Small intestine (tissue), 7 donors: ENCODE results near the gene KRTAP9-7. TPM values are rescaled to one million over a fixed set of nuclear protein-coding genes. Genes with fewer than 3 reads are reported as not detected.
A peak's percentile ranks its signal among the peaks of the same experiment; 100 is the strongest.

Experiments used
- DNase-seq, 2 donors: peaks; one replicate each; pipeline versions ENCODE4 v3.0.0 to v3.0.0-alpha.2; 2013
- FAIRE-seq: peaks from 2 replicates; lab custom pipeline; 2012; peaks lifted over from hg19 to GRCh38; lab: Jason Lieb, UNC
- H3K27ac ChIP-seq, 3 donors: one replicate each; pipeline ENCODE4 v1.5.1; 2013; ENCODE audit warnings: low read length in 2 of 3, mild to moderate bottlenecking in 2 of 3, control low read depth in 1 of 3, inconsistent platforms in 1 of 3, low read depth in 1 of 3, moderate library complexity in 1 of 3
- H3K27me3 ChIP-seq, 3 donors: one replicate each; pipeline ENCODE4 v1.6.1; 2013; ENCODE audit warnings: low read length in 3 of 3, inconsistent platforms in 1 of 3; ENCODE audit not compliant: control insufficient read depth in 3 of 3, insufficient read depth in 3 of 3
- H3K36me3 ChIP-seq, 3 donors: one replicate each; pipeline ENCODE4 v1.6.1; 2013; ENCODE audit warnings: low read length in 3 of 3, inconsistent platforms in 1 of 3, low read depth in 1 of 3, mild to moderate bottlenecking in 1 of 3, moderate library complexity in 1 of 3; ENCODE audit not compliant: control insufficient read depth in 3 of 3, insufficient read depth in 2 of 3
- H3K4me1 ChIP-seq, 3 donors: one replicate each; pipeline ENCODE4 v1.6.1; 2013; ENCODE audit warnings: low read length in 2 of 3, inconsistent platforms in 1 of 3, low read depth in 1 of 3, mild to moderate bottlenecking in 1 of 3, moderate library complexity in 1 of 3; ENCODE audit not compliant: control insufficient read depth in 3 of 3, insufficient read depth in 2 of 3
- H3K4me3 ChIP-seq, 3 donors: one replicate each; pipeline ENCODE4 v1.5.1; 2013; ENCODE audit warnings: low read length in 3 of 3, control low read depth in 1 of 3, inconsistent platforms in 1 of 3, low read depth in 1 of 3, mild to moderate bottlenecking in 1 of 3, moderate library complexity in 1 of 3
- H3K9me3 ChIP-seq, 2 donors: one replicate each; pipeline ENCODE4 v1.6.1; 2013; ENCODE audit warnings: low read depth in 1 of 2, low read length in 1 of 2; ENCODE audit not compliant: control insufficient read depth in 2 of 2, insufficient read depth in 1 of 2
- WGBS, 3 donors: extraction: QIAGEN DNeasy Blood & Tissue Kit; methylation state at CpG; one replicate each; pipeline ENCODE4 v1.1.7; 2013; 5-methylcytosine and 5-hydroxymethylcytosine counted together
- polyA plus RNA-seq, 4 donors: library from polyadenylated mRNA; stranded (reverse) in 3 of 4; unstranded in 1 of 4; fragments of 200-250 nt in 3 of 4; fragments of 120-200 nt in 1 of 4; gene quantifications; one replicate each; pipeline versions ENCODE4 v1.2.1 to v1.2.3, GENCODE V29; 2013
- donor health status: healthy with polysubstance abuse.
- donor health status: control.
- donor health status: control.
- donor health status: Bipolar disorder and iron deficiency.
- donor health status: healthy.

The KRTAP9-7 gene
- polyA plus RNA-seq, 4 donors, result not detected

DNA sequence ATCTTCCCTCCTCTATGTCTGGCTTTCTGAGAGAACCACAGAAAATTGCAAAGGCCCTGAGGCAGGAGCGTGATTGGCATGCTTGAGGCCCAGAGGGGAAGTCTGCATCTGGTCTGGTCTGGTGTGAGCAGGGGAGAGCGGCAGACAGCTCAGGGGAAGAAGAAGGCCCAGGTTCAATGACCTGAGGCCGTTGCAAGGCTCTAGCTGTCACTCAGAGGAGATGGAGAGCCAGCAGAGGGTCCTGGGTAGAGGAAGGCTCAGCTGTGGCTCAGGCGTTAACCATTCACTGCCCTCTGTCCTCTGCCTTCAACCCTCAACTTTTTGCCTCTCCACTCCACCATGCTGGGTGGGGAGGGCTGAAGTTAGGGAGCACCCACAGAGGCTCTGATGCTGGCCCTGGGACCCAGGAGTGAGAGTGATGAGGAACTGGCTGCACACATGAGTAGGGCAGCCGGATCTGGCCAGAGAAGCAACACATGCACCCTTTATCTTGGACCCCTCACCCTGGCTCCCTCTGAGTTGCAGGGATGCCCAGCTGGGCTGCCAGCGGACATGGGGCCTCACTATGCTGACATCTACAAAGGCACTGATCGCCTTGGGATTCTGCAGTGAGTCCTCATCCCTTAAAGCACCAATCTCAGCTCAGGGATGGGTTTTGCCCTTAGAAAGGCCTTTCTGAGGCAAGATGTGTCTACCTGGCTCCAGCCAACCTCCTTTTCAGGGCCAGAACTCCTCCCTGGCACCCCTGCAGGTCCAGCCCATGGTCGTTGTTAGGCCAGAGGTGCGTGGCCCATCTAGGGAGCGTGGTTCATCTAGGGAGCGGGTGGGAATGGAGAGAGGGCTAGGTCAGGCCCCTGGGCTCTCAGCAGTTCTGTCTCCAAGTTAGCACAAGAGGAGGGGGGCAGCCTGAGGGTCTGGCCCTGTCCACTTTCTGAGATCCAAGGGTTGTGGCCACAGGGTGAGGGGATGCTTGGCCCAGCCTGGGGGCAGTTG is 47.7 kb downstream of the KRTAP9-7 start:
- no peak for DNase-seq
- Histone ChIP-seq H3K4me1 (no peaks in the 10 kb centered on the region), H3K27me3 (no peaks in the 10 kb centered on the region), H3K4me3 (no peak overlapping the region), H3K27ac (no peak overlapping the region), H3K9me3 (no peaks in the 10 kb centered on the region), H3K36me3 (no peaks in the 10 kb centered on the region)
- WGBS, 3 donors, result 85 to 88% (median 88%) methylated on average over 11 of the region's 11 CpGs
- FAIRE-seq, result no peak

DNA sequence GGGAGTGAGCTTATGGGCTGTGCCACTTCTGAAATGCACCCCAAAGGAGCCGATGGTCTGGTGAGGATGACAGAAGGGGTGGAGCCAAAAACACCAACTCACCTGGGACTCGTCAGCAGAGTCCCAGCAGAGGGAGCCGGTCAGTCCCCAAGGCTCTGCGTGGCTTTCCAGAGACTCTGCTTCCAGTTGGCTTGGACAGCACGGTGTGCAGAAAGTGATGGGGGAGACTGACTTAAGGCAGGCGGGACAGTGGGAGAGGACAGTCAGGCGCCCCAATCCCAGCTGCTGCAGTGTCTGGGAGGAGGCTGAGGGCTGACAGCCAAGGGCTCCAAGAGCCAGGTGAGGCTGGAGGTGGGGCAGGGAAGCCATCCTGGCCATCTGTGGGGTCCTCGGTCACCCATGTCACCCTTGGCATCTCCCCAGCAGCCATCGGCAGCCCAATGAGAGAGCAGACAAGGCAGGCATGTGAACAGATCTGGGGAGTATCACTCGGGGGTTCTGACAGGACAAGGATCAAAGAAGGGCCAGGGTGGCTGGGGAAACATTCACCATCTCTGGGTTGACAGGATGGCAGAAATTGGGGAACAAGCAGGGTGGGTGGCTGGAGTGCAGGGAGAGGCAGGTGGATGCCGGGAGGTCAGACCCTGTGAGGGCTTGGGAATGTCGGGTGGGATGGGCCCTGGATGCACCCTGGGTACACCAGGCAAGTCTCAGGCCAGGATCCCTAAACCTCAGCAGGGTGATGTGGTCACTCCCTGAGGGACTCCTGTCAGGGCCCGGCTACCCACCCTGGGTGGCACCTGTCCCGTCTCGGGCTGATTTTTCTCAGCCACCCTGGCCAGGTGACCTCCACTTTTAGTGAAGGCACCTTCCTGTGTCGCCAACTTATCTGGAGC is 48.9 kb downstream of the KRTAP9-7 start:
- Histone ChIP-seq H3K4me3 (no peak overlapping the region), H3K27ac (no peak overlapping the region), H3K9me3 (no peaks in the 10 kb centered on the region), H3K27me3 (no peaks in the 10 kb centered on the region), H3K36me3 (no peaks in the 10 kb centered on the region), H3K4me1 (no peaks in the 10 kb centered on the region)
- WGBS, 3 donors, result 49 to 64% (median 51%) methylated on average over 16 of the region's 16 CpGs
- DNase-seq (peak; percentile 25 to 54), FAIRE-seq (no peak)

DNA sequence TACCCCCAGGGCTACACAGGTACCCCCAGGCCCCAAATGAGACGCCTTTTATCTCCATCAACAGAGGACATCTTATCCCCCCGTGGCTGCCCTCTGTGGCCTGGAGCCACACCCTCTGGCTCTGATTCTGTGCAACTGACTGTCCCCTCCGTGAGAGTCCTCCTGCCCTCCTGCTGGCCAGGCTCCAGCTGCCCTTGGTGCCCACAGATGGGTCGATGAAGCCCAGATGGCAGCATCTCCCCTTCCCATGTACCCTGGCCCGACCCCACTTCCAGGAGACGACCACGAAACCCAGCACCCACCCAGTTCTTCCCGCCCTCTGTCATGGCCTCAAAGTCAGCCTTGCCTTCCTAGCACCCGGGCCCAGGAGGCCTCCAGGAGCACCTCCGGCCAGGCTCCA is 49.6 kb downstream of the KRTAP9-7 start:
- no peak overlapping the region for H3K27ac ChIP-seq

DNA sequence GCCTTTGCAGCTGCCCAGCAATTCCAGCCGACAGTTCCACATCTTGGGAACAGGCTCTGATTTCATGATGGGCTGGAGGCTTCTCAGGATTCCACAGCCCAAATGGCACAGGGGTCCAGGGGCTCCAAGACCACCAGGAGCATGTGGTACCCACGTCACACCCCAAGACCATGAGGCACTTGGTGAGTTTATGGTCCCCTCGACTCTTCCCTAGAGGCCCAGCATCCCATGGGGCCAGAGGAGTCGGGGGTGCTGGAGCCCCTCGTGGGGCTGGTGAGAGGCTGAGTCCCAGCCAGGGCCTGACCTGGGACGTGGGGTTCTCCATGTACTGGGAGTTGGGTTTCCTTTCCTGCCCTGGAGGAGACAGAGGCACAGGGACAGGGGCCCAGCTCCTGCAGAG is 50.1 kb downstream of the KRTAP9-7 start:
- WGBS, 3 donors, result 69 to 86% (median 75%) methylated on average over 6 of the region's 6 CpGs
- Histone ChIP-seq H3K4me1 (no peaks in the 10 kb centered on the region), H3K9me3 (no peaks in the 10 kb centered on the region), H3K36me3 (no peaks in the 10 kb centered on the region), H3K27ac (no peak overlapping the region), H3K4me3 (no peak overlapping the region), H3K27me3 (no peaks in the 10 kb centered on the region)
- DNase-seq, result no peak
- FAIRE-seq, result no peak

More for the DNA sequence above, 49.6 kb downstream of the KRTAP9-7 start:
- no peaks in the 10 kb centered on the region for H3K36me3 ChIP-seq
- DNase-seq (no peak), FAIRE-seq (no peak)
- H3K4me1 ChIP-seq, result no peaks in the 10 kb centered on the region
- no peak overlapping the region for H3K4me3 ChIP-seq
- H3K9me3 ChIP-seq, result no peaks in the 10 kb centered on the region
- 64 to 79% (median 65%) methylated on average over 10 of the region's 10 CpGs for WGBS, 3 donors
- no peaks in the 10 kb centered on the region for H3K27me3 ChIP-seq

Other genes starting within 250 kb of the KRTAP9-7 start
- under 1 TPM in 1 of 4 donors, not detected in 3; 0.04 TPM for gene KRTAP1-5, start 248.5 kb upstream of the KRTAP9-7 start, polyA plus RNA-seq
- not detected for gene KRTAP1-4, start 245.5 kb upstream of the KRTAP9-7 start, polyA plus RNA-seq
- not detected for gene KRTAP1-3, start 240.8 kb upstream of the KRTAP9-7 start, polyA plus RNA-seq
- gene KRTAP1-1, start 234.2 kb upstream of the KRTAP9-7 start, polyA plus RNA-seq, result not detected
- not detected for gene KRTAP2-1, start 228.4 kb upstream of the KRTAP9-7 start, polyA plus RNA-seq
- not detected for gene KRTAP2-2, start 220.5 kb upstream of the KRTAP9-7 start, polyA plus RNA-seq
- not detected for gene KRTAP2-3, start 215.6 kb upstream of the KRTAP9-7 start, polyA plus RNA-seq
- gene KRTAP2-4, start 209.8 kb upstream of the KRTAP9-7 start, polyA plus RNA-seq, result not detected
- not detected for gene KRTAP4-7, start 191.5 kb upstream of the KRTAP9-7 start, polyA plus RNA-seq
- not detected for gene KRTAP4-8, start 177.6 kb upstream of the KRTAP9-7 start, polyA plus RNA-seq
- gene KRTAP4-16, start 173.5 kb upstream of the KRTAP9-7 start, polyA plus RNA-seq, result not detected
- not detected for gene KRTAP4-9, start 170.3 kb upstream of the KRTAP9-7 start, polyA plus RNA-seq
- gene KRTAP4-11, start 157.3 kb upstream of the KRTAP9-7 start, polyA plus RNA-seq, result not detected
- gene KRTAP4-12, start 151.5 kb upstream of the KRTAP9-7 start, polyA plus RNA-seq, result not detected
- not detected for gene KRTAP4-6, start 135.2 kb upstream of the KRTAP9-7 start, polyA plus RNA-seq
- not detected for gene KRTAP4-5, start 125.9 kb upstream of the KRTAP9-7 start, polyA plus RNA-seq
- not detected for gene KRTAP4-4, start 115.0 kb upstream of the KRTAP9-7 start, polyA plus RNA-seq
- gene KRTAP4-3, start 107.5 kb upstream of the KRTAP9-7 start, polyA plus RNA-seq, result not detected
- gene KRTAP4-2, start 97.5 kb upstream of the KRTAP9-7 start, polyA plus RNA-seq, result not detected
- gene KRTAP4-1, start 90.8 kb upstream of the KRTAP9-7 start, polyA plus RNA-seq, result not detected
- not detected for gene KRTAP9-1, start 85.8 kb upstream of the KRTAP9-7 start, polyA plus RNA-seq
- gene KRTAP9-2, start 49.0 kb upstream of the KRTAP9-7 start, polyA plus RNA-seq, result not detected
- gene KRTAP9-3, start 43.2 kb upstream of the KRTAP9-7 start, polyA plus RNA-seq, result not detected
- not detected for gene KRTAP9-8, start 37.7 kb upstream of the KRTAP9-7 start, polyA plus RNA-seq
- gene KRTAP9-4, start 26.0 kb upstream of the KRTAP9-7 start, polyA plus RNA-seq, result not detected
- gene KRTAP9-9, start 20.3 kb upstream of the KRTAP9-7 start, polyA plus RNA-seq, result not detected
- not detected for gene KRTAP9-6, start 10.3 kb upstream of the KRTAP9-7 start, polyA plus RNA-seq
- gene KRTAP29-1, start 27.2 kb downstream of the KRTAP9-7 start, polyA plus RNA-seq, result not detected
- not detected for gene KRTAP16-1, start 33.6 kb downstream of the KRTAP9-7 start, polyA plus RNA-seq
- gene KRTAP17-1, start 40.0 kb downstream of the KRTAP9-7 start, polyA plus RNA-seq, result not detected
- not detected for gene KRT33A, start 75.1 kb downstream of the KRTAP9-7 start, polyA plus RNA-seq
- gene KRT33B, start 94.1 kb downstream of the KRTAP9-7 start, polyA plus RNA-seq, result not detected
- gene KRT34, start 106.6 kb downstream of the KRTAP9-7 start, polyA plus RNA-seq, result not detected
- gene KRT31, start 121.9 kb downstream of the KRTAP9-7 start, polyA plus RNA-seq, result not detected
- not detected for gene KRT37, start 148.9 kb downstream of the KRTAP9-7 start, polyA plus RNA-seq
- not detected for gene KRT38, start 165.3 kb downstream of the KRTAP9-7 start, polyA plus RNA-seq
- not detected for gene KRT32, start 191.7 kb downstream of the KRTAP9-7 start, polyA plus RNA-seq
- gene KRT35, start 205.5 kb downstream of the KRTAP9-7 start, polyA plus RNA-seq, result not detected
- gene KRT36, start 214.2 kb downstream of the KRTAP9-7 start, polyA plus RNA-seq, result under 1 TPM in 1 of 4 donors, not detected in 3; 0.04 TPM
- 10 to 100 TPM in 3 of 4 donors, under 1 TPM in 1; 0.37 to 37.6 (median 18.2) TPM for gene KRT13, start 229.9 kb downstream of the KRTAP9-7 start, polyA plus RNA-seq
- 10 to 100 TPM in 2 of 4 donors, 1 to 10 TPM in 1, under 1 TPM in 1; 0.62 to 18.9 (median 6.6) TPM for gene KRT15, start 243.2 kb downstream of the KRTAP9-7 start, polyA plus RNA-seq